Small intestine (tissue), 16 donors: ENCODE measurements around the gene PABPC1L2B. TPM values are rescaled to one million over a fixed set of nuclear protein-coding genes. Genes with fewer than 3 reads are reported as not detected.
"Not testable (repeated sequence)": the region's sequence is repeated elsewhere in the genome, so short reads cannot be mapped to it uniquely, and the experiment has no call there.

Experiments used
- DNase-seq, 2 donors: peaks; one replicate each; pipeline versions ENCODE4 v3.0.0 to v3.0.0-alpha.2; 2013
- FAIRE-seq: peaks from 2 replicates; lab custom pipeline; 2012; peaks lifted over from hg19 to GRCh38; lab: Jason Lieb, UNC
- H3K27ac ChIP-seq, 3 donors: one replicate each; pipeline ENCODE4 v1.5.1; 2013; ENCODE audit warnings: low read length in 2 of 3, mild to moderate bottlenecking in 2 of 3, control low read depth in 1 of 3, inconsistent platforms in 1 of 3, low read depth in 1 of 3, moderate library complexity in 1 of 3
- H3K27me3 ChIP-seq, 3 donors: one replicate each; pipeline ENCODE4 v1.6.1; 2013; ENCODE audit warnings: low read length in 3 of 3, inconsistent platforms in 1 of 3; ENCODE audit not compliant: control insufficient read depth in 3 of 3, insufficient read depth in 3 of 3
- H3K36me3 ChIP-seq, 3 donors: one replicate each; pipeline ENCODE4 v1.6.1; 2013; ENCODE audit warnings: low read length in 3 of 3, inconsistent platforms in 1 of 3, low read depth in 1 of 3, mild to moderate bottlenecking in 1 of 3, moderate library complexity in 1 of 3; ENCODE audit not compliant: control insufficient read depth in 3 of 3, insufficient read depth in 2 of 3
- H3K4me1 ChIP-seq, 3 donors: one replicate each; pipeline ENCODE4 v1.6.1; 2013; ENCODE audit warnings: low read length in 2 of 3, inconsistent platforms in 1 of 3, low read depth in 1 of 3, mild to moderate bottlenecking in 1 of 3, moderate library complexity in 1 of 3; ENCODE audit not compliant: control insufficient read depth in 3 of 3, insufficient read depth in 2 of 3
- H3K4me3 ChIP-seq, 3 donors: one replicate each; pipeline ENCODE4 v1.5.1; 2013; ENCODE audit warnings: low read length in 3 of 3, control low read depth in 1 of 3, inconsistent platforms in 1 of 3, low read depth in 1 of 3, mild to moderate bottlenecking in 1 of 3, moderate library complexity in 1 of 3
- H3K9me3 ChIP-seq, 2 donors: one replicate each; pipeline ENCODE4 v1.6.1; 2013; ENCODE audit warnings: low read depth in 1 of 2, low read length in 1 of 2; ENCODE audit not compliant: control insufficient read depth in 2 of 2, insufficient read depth in 1 of 2
- WGBS, 3 donors: extraction: QIAGEN DNeasy Blood & Tissue Kit; methylation state at CpG; one replicate each; pipeline ENCODE4 v1.1.7; 2013; 5-methylcytosine and 5-hydroxymethylcytosine counted together
- long read RNA-seq, 10 donors: transcript quantifications; one replicate each; lab custom pipeline, GENCODE V29; 2026
- polyA plus RNA-seq, 4 donors: library from polyadenylated mRNA; stranded (reverse) in 3 of 4; unstranded in 1 of 4; fragments of 200-250 nt in 3 of 4; fragments of 120-200 nt in 1 of 4; gene quantifications; one replicate each; pipeline versions ENCODE4 v1.2.1 to v1.2.3, GENCODE V29; 2013
- donor health status: healthy with polysubstance abuse.
- donor health status: control.
- donor health status: control.
- donor health status: Bipolar disorder and iron deficiency.
- donor health status: healthy.

PABPC1L2B gene
- under 1 TPM in 1 of 4 donors, not detected in 3; 0.06 TPM for polyA plus RNA-seq
- long read RNA-seq, donor 1: 0 reads
- long read RNA-seq, donor 2: 0 reads
- long read RNA-seq, donor 3: 0 reads
- long read RNA-seq, donor 4: 0 reads
- long read RNA-seq, donor 5: 0 reads
- long read RNA-seq, donor 6: 0 reads
- long read RNA-seq, donor 7: 0 reads
- long read RNA-seq, donor 8: 0 reads
- long read RNA-seq, donor 9: 0 reads
- long read RNA-seq, donor 10: 0 reads

DNA sequence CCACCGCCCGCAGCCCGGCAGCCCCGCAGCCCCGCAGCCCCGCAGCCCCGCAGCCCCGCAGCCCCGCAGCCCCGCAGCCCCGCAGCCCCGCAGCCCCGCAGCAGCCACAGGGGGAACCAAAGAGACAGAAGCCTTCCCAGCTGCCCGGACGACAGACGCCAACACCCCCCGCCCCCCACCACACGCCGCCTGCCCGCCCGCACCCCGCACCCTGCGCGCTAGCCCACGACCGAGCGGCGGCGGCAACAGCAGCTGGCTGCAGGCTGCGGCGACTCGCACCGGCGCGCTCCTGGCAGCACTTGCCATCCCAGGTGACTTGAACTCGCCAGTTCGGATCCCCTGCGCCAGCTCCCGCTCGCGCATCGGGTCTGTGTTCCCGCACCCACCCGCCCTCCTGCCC lies at the start of gene PABPC1L2B:
PABPC1L2B (plus strand) TSS at position 207 of the 400 bp plus-strand sequence. CDS start 704 bp downstream, outside the sequence.
- H3K4me3 ChIP-seq, DNase-seq, H3K9me3 ChIP-seq, H3K27me3 ChIP-seq, H3K36me3 ChIP-seq, H3K4me1 ChIP-seq, H3K27ac ChIP-seq, FAIRE-seq: not testable (repeated sequence)
- no CpG with 5 or more reads among the region's 44 CpGs for WGBS, 3 donors

DNA sequence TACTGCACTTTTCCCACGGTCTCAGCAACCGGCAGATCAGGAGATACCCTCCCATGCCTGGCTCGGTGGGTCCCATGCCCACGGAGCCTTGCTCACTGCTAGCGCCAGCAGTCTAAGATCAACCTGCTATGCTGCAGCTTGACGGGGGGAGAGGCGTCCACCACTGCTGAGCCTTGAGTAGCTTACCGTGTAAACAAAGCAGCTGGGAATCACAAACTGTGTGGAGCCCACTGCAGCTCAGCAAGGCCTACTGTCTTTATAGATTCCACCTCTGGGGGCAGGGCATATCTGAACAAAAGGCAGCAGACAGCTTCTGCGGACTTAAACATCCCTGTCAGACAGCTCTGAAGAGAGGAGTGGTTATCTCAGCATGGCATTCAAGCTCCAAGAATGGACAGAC lies 42.8 kb upstream of the PABPC1L2B start:
- H3K27me3 ChIP-seq, H3K36me3 ChIP-seq, H3K4me1 ChIP-seq, DNase-seq, H3K4me3 ChIP-seq, H3K9me3 ChIP-seq, FAIRE-seq, H3K27ac ChIP-seq: not testable (repeated sequence)
- no CpG with 5 or more reads among the region's 9 CpGs for WGBS, 3 donors

DNA sequence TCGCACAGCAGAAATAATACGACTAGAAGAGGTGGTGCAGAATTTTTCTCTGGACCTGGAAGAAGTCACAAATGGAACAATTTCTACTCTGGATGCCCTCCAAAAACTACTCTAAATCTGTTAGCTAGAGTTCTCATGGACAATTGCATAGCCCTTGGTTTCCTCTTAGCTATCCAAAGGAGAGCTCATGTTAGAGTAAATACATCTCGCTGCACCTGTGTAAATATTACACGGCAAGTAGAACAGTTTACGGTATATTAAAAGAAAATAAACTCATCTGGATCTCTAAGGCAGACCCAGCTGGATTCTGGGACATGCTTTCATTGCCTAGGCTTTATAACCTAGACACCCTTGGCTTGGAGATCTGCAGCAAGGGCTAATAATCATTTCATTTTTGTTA lies 30.9 kb upstream of the PABPC1L2B start:
- not testable (repeated sequence) for H3K9me3 ChIP-seq, FAIRE-seq, H3K4me3 ChIP-seq, H3K27ac ChIP-seq, H3K4me1 ChIP-seq, H3K27me3 ChIP-seq, H3K36me3 ChIP-seq, DNase-seq
- no CpG with 5 or more reads among the region's 5 CpGs for WGBS, 3 donors

DNA sequence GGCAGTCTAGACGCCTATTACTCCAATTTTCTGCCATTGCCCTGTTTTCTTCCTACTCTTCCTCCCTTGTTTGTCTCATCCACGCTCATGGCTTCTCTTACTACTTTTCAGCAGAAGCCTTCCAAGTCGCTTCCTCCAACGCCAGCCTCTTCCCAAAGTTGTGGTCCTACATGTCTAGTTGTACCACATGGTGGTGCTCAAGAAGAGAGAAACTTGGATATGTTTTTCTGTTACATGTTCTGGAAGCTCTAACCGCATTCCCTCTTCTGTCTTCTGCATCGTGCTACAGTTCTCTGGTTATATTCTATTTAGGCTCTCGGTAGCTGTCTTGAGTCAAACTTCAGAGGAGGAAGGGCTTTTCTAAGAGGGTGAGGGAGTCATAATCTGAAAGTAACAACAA lies 27.9 kb upstream of the PABPC1L2B start:
- not testable (repeated sequence) for H3K36me3 ChIP-seq, H3K4me1 ChIP-seq, H3K4me3 ChIP-seq, H3K27me3 ChIP-seq, DNase-seq, FAIRE-seq, H3K27ac ChIP-seq, H3K9me3 ChIP-seq
- WGBS, 3 donors: no CpG with 5 or more reads among the region's 7 CpGs

DNA sequence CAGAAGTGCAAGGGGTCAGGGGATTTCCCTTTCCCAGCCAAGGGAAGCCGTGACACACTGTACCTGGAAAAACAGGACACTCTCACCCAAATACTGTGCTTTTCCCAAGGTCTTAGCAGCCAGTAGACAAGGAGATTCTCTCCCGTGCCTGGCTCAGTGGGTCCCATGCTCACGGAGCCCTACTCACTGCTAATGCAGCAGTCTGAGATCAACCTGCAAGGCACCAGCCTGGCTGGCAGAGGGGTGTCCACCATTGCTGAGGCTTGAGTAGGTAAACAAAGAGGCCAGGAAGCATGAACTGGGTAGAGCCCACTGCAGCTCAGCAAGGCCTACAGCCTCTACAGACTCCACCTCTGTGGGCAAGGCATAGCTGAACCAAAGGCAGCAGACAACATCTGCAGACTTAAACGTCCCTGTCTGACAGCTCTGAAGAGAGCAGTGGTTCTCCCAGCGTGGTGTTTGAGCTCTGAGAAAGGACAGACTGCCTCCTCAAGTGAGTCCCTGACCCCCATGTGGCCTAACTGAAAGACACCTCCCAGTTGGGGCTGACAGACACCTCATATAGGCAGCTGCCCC lies 21.8 kb upstream of the PABPC1L2B start:
- H3K9me3 ChIP-seq, FAIRE-seq, H3K36me3 ChIP-seq, H3K4me3 ChIP-seq, H3K4me1 ChIP-seq, DNase-seq, H3K27ac ChIP-seq, H3K27me3 ChIP-seq: not testable (repeated sequence)
- WGBS, 3 donors: 41 to 70% (median 62%) methylated on average over 4 to 5 of the region's 5 CpGs

DNA sequence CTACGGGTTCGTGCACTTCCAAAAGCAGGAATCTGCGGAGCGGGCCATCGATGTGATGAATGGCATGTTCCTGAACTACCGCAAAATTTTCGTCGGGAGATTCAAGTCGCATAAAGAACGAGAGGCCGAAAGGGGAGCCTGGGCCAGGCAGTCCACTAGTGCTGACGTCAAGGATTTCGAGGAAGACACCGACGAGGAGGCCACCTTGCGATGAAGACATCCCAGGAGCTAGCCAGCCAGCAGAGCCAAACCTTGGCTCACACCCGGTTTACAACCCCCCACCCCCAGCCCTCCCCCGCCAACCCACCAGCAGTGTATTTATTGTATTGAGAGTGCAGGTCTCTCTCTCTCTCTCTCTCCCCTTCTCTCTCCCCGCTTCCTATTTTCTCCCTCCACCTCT lies 1.3 kb downstream of the PABPC1L2B start:
- not testable (repeated sequence) for H3K27me3 ChIP-seq, DNase-seq, H3K9me3 ChIP-seq, H3K4me1 ChIP-seq, H3K4me3 ChIP-seq, H3K27ac ChIP-seq, H3K36me3 ChIP-seq, FAIRE-seq
- no CpG with 5 or more reads among the region's 19 CpGs for whole genome bisulfite sequencing, 3 donors

DNA sequence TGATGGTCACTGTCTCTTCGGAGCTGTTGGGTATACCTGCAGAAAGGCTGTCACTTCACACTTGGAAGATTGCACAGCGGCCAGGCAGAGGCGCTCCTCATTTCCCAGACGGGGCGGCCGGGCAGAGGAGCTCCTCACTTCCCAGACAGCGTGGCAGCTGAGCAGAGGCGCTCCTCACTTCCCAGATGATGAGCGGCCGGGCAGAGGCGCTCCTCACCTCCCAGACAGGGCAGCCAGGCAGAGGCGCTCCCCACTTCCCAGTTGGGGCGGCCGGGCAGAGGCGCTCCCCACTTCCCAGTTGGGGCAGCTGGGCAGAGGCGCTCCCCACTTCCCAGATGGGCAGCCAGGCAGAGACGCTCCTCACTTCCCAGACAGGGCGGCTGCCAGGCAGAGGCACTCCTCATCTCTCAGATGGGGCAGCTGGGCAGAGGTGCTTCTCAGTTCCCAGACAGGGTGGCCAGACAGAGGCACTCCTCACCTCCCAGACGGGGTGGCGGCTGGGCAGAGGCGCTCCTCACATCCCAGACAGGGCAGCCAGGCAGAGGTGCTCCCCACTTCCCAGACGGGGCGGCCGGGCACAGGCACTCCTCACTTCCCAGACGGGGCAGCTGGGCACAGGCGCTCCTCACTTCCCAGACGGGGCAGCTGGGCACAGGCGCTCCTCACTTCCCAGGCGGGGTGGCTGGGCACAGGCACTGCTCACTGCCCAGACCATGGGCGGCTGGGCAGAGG lies 18.8 kb downstream of the PABPC1L2B start:
- no peaks in the 10 kb centered on the region for H3K4me1 ChIP-seq
- WGBS, 3 donors: 90 to 97% (median 91%) methylated on average over 16 to 30 of the region's 30 CpGs
- no peaks in the 10 kb centered on the region for H3K36me3 ChIP-seq
- no peak overlapping the region for H3K4me3 ChIP-seq
- FAIRE-seq (no peak), DNase-seq (no peak)
- no peaks in the 10 kb centered on the region for H3K9me3 ChIP-seq
- H3K27me3 ChIP-seq: no peaks in the 10 kb centered on the region
- H3K27ac ChIP-seq: no peak overlapping the region

DNA sequence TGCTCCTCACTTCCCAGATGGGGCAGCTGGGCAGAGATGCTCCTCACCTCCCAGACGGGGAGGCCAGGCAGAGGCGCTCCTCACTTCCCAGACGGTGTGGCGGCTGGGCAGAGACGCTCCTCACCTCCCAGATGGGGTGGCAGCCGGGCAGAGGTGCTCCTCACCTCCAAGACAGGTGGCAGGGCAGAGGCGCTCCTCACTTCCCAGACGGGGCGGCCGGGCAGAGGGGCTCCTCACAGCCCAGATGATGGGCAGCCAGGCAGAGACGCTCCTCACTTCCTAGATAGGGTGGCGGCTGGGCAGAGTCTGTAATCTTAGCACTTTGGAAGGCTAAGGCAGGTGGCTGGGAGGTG lies 19.3 kb downstream of the PABPC1L2B start:
- H3K27me3 ChIP-seq, H3K4me1 ChIP-seq, H3K27ac ChIP-seq, H3K9me3 ChIP-seq, H3K4me3 ChIP-seq, H3K36me3 ChIP-seq, DNase-seq, FAIRE-seq: not testable (repeated sequence)
- WGBS, 3 donors: 86 to 93% (median 91%) methylated on average over 10 to 12 of the region's 12 CpGs
